GM12864 (cell line): ENCODE measurements around the gene ALG5.
A peak's percentile ranks its signal among the peaks of the same experiment; 100 is the strongest.

ENCODE experiments used
- DNase-seq: peaks from one replicate; pipeline ENCODE4 v3.0.0-alpha.2; 2011; ENCODE audit warnings: low read depth
- H3K4me3 ChIP-seq: 2 replicates; pipeline ENCODE4 v1.5.1; 2011; ENCODE audit warnings: mild to moderate bottlenecking, low read depth, low read length, control low read depth
- CTCF ChIP-seq: IDR thresholded peaks from 2 replicates; pipeline ENCODE4 v1.5.1; 2011; ENCODE audit warnings: low read depth, mild to moderate bottlenecking, moderate library complexity, low read length, control low read depth, inconsistent platforms; ENCODE audit errors: missing control alignments

Gene ALG5

DNA sequence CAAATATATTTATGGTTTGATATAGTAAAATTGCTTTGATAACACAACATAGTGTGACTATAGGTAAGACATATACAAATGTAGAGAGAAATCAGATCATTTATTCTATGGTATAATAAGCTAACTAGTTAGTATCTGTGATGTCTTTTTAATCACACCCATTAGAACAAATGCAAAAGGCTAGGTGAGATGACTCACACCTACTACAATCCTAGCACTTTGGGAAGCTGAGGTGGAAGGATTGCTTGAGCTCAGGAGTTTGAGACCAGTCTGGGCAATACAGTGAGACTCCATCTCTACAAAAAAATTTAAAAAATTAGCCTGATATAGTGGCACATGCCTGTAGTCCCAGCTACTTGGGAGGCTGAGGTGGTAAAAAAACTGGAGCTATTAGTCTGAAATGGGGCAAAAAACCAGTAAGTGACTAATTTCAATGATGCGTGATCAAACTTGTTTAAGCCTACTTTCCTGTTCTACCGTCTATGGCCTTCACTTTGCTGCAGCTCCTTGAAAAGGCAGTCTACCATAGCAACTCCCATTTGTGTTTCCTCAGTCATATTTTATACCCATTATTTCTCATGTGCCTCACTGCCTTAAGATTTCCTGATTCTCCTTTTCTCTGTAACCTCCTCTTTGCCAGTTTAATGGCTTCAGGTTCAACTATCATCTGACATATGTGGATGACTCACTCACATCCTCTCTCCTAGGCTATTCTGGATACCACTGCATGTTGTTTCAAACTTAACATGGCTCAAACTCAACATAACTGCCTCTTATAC, 12.5 kb downstream of the ALG5 start:
- TF ChIP-seq CTCF: no peak
- H3K4me3 ChIP-seq: no peak overlapping the region
- no peak for DNase-seq

DNA sequence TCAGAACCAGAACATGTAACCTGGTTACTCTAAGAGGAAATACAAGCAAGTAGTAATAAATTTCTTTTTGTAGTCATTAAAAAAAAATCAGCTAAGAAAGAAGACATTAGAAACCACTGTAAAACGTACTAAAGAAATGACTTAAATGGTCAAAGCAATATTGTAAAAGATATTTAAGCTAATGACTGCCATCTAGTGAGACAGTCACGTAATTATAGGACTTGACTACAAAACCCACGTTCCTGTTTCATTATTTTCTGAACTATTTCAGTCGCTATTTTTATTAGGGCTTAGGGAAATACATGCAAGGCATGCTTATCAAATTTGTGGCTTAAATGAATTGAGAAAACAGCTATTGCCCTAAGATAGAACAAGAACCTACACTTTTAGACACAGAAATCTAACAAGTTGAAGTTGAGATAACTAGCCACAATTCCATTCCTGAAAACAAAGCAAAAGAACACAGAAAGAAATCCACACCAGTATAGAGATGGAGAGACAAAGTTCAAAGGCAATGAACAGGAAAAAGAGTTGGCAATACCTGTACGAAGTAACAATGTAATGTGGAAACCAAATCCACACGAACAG, 17.9 kb downstream of the ALG5 start:
- H3K4me3 ChIP-seq: no peak overlapping the region
- TF ChIP-seq CTCF: peak; percentile 20
- DNase-seq: no peak

- H3K4me3 ChIP-seq: no peak overlapping the region
- DNase-seq: no peak
- no peak for TF ChIP-seq CTCF
Observed at GRCh38 chr13:36979361-36980050, 19.6 kb downstream of the ALG5 start.

GRCh38 chr13:36975172-36975571, 24.0 kb downstream of the ALG5 start:
- no peak overlapping the region for H3K4me3 ChIP-seq
- no peak for DNase-seq
- no peak for TF ChIP-seq CTCF

DNA sequence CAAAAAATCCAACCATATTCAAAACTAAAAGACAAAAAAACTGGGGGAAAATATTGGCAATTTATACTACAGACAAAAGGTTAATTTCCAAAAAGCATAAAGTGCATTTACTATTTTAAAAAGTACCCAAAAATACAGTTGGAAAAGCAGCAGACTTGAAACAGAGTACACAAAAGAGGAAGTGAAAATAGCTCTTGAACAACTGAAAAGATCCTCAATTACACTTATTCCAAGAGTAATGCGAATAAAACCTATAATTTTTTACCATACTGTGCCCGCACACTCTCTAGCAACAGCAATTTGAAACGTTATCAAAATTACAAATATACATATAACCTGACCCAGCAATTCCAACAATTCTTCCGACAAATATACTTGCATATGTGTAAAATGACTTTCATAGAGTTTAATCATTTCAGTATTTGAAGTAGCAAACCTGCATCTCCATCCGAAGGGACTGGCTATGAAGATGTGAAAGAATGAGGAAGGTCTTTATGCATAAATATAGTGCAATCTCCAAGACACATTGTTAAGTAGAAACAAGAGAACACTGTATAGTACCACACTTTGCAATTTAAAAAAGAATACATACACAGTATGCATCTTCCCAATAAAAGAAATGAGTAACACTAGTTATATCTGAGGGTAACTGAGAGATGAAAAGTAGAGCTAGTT, 25.4 kb downstream of the ALG5 start:
- no peak for DNase-seq
- no peak for TF ChIP-seq CTCF
- no peak overlapping the region for H3K4me3 ChIP-seq

- no peak for TF ChIP-seq CTCF
- H3K4me3 ChIP-seq: no peak overlapping the region
- DNase-seq: no peak
Observed at GRCh38 chr13:36973009-36973408, 26.1 kb downstream of the ALG5 start.
